Measurements from ENCODE around the gene TAF3.
"Not testable (repeated sequence)": the region's sequence is repeated elsewhere in the genome, so short reads cannot be mapped to it uniquely, and the experiment has no call there.

Gene TAF3

DNA sequence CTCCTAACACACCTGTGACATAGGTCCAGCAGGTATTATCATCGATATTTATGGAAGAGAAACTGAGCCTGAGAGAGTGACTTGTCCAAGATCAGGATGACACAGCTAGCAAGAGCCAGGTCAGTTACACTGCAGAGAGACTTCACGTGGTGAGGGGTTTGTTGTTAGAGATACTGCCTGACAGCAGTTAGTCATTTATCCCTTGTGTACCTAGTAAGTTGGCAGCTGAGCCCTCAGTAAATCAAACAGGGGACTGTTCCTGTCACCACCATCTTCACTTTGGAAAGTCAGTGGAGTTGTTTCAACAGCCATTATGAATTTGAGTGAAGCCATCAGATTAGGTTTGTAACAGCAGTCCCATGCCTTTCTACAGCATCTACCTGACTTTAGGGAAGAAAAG, 148.7 kb downstream of the TAF3 start:
- no peak for DNase-seq (ENCODE audit: low read depth in 2 of 2)

DNA sequence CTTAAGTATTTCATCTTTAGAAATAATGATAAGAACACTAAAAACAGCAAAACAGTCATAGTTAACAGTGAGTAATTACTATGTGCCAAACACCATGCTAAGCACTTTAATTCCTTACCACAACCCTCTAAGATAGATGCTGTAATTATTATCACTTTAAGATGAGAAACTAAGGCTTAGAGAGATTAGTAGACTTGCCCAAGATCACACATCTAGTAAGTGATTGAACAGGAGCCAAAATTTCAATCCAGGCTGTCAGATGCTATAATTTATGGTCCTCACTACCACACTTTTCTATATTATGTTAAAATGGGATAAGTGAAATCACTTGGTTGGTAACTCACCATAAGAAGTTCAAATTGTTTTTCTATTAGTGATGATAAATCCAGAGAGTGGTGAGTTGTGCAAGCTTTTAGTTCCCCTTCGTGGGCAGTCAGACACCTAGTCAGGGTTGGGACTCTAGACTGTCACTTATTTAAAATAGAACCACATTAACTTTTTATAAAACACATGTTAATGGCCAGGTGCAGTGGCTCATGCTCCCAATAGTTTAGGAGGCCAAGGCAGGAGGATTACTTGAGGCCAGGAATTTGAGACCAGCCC, 150.3 kb downstream of the TAF3 start:
- no peak for DNase-seq (ENCODE audit: low read depth in 2 of 2)

DNA sequence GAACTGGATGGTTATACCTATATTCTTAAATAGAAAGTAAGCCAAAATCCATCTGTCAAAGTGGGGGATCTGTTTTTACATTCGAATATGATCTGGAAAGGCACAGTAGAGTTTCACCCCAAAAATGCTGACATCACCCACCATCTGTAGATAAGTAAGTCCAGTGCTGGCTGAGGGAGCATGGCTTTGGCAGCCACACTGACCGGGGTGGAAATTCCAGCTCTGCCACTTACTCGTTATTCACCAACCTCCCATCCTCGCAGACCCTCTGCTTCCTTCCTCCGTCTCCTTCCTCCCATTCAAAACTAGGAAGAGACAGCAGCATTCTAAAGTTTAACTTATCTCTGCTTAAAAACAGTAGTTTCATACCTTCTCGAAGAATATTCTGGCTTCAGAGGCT, 151.3 kb downstream of the TAF3 start:
- DNase-seq (ENCODE audit: low read depth in 2 of 2): no peak

DNA sequence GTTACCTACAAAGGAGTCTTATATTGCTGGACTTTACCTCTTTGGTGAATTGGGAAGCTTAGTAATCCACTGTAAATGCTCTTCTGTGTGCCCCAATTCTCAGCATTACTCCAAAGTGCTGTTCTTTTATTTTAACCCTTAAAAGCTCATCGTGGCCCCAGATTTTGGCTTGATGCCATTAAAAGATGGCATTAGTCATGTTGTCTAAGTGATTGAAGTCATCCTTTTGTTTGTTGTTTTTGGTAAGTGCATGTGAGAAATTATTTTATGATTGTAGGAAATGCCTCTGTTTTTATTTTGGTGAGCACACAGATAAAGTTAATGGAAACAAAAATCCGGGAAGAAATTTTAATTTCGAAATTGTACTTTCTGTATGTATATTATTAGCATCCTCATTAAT, 153.6 kb downstream of the TAF3 start:
- DNase-seq (ENCODE audit: low read depth in 2 of 2): no peak

DNA sequence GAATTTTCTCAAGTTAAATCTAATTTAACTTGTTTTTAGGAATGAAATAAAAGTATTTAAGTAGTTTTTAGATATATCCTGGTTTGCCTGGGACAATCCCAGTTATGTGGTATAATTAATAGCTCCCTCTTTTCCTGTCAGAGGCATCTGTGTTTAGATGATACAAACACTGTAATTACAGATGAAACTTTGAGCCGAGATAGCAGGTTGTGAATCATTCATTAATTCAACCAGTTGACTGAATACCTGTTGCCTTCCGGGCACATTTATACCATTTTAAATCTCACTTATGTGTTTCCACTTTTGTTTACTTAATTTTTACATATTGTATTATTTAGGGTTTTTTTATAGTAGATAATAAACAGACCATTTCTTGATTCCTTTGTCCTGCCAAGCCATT, 154.1 kb downstream of the TAF3 start:
- no peak for DNase-seq (ENCODE audit: low read depth in 2 of 2)

DNA sequence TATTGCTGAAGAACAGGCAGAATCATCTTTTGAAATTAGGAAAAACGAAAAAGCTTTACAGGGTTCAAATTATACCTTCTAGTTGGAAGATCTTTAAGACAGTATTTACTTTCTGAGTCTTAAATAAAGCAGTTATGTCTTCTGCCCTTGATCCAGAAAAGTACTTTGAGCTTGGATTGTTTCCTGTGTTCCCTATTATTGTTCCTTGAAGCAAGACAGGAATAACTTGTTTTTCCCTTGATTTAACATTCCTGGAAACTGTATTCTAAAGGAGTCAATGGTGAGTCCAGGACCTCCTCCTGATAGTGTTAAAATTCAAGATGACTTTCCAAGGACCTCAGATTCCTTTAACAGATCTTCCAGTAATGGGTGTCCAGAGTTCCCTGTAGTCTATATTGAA, 161.9 kb downstream of the TAF3 start:
- no peak for DNase-seq (ENCODE audit: low read depth in 2 of 2)

DNA sequence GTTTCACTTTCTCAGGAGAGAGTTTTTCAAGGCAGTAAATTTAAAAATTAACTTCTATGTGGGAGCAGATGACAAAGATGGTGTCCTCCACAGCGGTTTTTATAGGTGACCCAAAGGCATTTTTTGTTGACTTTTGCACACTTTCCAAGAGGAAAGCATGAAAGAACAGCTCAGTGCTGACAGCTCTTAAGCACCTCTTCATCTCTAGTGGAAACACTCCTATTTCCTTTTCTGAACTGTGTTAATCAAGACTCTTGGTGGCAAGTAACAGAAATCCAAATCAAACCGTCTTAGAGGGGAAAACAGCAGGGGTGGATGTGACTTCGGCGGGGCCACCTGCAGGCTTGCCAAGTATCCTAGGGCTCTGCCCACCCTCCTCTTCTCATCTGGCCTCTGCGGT, 164.4 kb downstream of the TAF3 start:
- no peak for DNase-seq (ENCODE audit: low read depth in 2 of 2)

DNA sequence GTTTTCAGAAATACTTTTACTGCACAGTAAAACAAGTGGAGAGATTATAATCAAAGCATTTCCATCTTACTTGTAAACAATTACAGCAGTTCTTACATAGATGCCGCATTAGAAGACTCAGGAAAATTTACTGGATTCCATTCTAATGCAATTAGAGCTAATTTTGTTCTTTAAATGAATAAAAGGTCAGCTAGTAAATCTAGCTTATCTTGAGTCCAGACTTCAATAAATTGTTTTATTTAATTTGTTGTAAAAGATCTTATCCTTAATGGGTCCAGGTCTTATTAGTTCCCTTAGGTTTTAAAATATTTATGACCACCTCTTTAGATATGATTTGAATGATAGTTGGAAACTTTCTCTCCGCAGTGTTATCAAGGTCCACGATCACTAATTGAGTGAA, 166.0 kb downstream of the TAF3 start:
- no peak for DNase-seq (ENCODE audit: low read depth in 2 of 2)

DNA sequence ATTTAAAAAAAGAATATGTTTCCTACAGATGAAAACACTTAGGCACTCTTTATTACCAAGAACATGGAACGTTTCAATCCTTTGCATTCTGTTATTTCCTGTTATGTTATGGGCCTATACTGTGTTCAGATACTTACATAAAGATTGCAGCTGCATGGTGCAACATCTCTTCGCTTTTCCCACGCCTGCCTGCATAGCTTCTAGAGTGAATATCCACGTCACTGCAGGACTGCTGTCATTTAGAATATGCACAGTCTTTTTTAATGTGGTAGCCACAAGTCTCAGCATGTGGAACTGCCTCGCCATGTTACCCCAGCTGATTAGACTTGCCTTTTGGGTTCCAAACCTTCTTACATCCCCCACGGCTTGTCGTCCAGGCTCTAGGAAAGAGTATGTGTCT, 166.6 kb downstream of the TAF3 start:
- DNase-seq (ENCODE audit: low read depth in 2 of 2): no peak

DNA sequence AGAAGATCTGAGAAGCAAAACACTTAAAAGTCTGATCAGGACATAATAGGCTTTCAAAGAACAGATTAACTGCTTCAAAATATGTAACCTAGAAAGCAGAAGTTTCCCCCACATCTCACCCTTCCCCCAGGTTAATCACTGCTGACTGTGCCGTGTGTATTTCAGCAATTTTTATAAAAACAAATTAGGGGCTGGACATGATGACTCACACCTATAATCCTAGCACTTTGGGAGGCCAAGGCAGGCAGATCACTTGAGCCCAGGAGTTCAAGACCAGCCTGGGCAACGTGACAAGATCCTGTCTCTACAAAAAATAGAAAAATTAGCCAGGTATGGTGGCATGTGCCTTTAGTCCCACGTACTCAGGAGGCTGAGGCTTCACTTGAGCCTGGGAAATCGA, 168.5 kb downstream of the TAF3 start:
- no peak for DNase-seq (ENCODE audit: low read depth in 2 of 2)

DNA sequence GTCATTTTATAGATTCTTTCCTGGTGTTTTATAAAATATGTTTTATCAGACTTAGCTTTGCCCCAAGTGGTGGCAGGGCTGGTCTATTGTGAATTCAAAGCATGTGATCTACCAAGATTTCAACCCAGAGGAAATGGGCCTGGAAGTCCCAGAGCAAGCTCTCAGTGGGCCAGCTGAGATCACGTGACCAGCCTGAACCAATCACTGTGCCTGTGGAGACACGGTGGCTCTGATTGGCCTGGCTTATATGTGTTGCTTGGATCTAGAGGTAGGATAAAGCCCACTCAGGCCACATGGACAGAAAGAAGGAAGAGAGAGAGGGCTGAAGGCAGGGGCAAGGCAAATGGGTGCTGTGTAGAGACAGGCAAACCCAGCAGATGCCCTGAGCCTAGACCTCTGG, 170.7 kb downstream of the TAF3 start:
- no peak for DNase-seq (ENCODE audit: low read depth in 2 of 2)

DNA sequence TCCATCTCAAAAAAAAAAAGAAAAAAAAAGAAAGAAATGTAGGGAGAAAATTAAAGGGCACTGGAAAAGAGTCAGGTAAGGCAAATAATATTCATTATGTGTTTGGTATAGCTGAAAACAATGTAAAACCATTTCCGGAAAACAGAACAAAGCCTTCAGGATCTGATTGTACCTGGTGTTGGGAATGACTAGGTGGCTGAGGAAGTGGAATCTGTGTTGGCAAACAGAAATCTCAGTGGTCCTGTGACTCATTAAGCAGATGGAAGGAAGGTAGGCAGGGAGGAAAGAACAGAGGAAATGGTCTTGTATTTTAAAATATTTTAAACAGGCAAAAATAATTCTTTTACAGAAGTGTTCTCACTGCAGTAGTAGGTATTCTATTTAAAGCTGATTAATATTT, 180.5 kb downstream of the TAF3 start:
- DNase-seq (ENCODE audit: low read depth in 2 of 2): no peak

DNA sequence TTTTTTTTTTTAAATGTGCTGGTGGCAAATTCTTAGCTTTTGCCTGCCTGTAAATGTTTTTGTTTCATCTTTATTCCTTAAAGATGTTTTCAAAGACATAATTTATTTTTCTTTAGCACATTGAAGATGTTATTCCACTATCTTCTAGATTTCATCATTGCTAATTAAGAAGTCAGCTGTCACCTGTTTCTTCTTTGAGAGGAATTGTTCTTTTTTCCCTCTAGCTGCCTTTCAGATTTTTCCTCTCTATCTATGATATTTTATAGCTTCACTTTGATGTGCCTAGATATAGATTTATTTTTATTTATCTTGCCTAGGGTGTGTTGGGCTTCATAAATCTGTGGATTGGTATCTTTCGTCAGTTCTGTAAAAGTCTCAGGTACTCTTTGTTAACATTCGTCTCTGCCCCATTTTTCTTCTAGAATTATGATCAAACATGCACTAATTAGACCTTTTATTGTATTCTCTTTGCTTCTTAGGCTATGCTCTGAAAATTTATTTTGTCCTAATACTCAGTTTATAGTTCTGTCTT, 186.2 kb downstream of the TAF3 start:
- DNase-seq (ENCODE audit: low read depth in 2 of 2): no peak

DNA sequence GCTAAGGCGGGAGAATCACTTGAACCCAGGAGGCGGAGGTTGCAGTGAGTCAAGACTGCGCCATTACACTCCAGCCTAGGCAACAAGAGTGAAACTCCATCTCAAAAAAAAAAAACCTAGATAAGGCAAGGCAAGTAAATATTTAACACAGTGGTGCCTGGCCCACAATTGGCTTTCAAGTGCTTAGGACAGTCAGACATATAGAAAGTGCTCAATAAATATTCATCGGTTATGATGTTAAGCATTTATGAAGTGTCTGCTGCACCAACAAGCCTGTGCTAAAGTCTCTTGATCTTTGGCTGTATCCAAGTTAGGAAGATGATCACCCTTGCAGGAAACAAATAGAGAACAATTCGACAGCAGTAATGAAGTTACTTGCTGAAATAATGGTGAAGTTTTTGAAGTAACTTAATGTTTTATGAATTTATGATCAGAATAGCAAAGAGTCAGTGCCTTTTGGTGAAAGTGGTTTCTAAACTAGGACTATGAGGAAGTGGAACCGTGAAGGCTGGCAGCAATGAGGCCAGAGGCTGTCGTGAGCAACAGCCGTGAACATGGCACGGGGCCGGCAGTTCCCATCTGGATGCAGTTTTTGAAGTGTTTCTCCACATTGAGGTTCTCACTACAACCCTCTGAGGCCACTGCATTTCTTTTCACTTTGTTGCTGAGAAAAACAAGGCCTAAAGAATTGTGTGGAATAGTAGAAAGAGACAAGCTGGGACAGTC, 188.1 kb downstream of the TAF3 start:
- no peak for DNase-seq (ENCODE audit: low read depth in 2 of 2)

DNA sequence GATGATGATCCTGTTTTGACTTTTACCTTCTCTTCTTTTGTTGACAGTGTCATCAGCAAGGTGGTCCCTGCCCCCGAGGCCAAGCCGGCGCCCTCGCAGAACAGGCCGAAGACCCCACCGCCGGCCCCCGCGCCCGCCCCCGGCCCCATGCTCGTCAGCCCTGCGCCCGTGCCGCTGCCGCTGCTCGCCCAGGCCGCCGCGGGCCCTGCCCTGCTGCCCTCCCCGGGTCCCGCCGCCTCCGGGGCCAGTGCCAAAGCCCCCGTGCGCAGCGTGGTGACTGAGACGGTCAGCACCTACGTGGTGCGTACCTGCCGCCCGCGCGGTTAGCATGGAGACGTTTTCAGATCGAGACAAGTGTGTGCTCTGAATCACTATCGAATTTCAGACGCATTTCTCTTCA, 190.7 kb downstream of the TAF3 start:
- DNase-seq (ENCODE audit: low read depth in 2 of 2): no peak

DNA sequence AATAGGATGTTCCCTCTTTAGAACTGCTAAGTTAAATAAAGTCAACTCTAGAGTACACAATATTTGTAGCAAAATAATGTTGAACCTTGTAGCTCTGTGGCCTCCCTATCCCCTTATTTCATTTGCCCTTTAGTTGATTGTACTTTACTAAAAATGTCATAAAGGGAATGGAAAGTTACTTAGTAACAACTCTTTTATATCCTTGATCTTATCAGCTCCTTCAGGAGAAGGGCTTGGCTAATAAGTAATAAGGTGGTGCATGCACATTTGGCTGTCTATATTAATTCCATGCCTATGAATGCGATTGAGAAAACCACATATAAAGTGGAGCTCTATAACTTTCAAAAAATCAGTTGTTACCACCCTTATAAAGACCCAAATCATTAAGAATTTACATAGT, 194.7 kb downstream of the TAF3 start:
- no peak for DNase-seq (ENCODE audit: low read depth in 2 of 2)

DNA sequence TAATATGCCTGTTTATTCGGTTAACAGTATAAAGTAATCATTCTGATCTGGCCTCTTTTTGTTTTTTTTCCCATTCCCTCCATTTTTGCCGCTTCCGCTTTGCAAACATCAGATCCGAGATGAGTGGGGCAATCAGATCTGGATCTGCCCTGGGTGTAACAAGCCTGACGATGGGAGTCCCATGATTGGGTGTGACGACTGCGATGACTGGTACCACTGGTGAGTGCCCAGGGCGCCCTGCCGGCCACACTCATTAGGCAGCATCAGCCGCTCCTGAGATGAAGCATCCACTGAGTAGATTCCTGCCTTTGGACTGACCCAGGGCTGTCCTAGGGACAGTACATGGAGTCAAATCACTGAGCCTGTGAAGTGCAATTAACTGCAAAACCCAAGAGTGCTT, 195.3 kb downstream of the TAF3 start:
- DNase-seq (ENCODE audit: low read depth in 2 of 2): no peak

DNA sequence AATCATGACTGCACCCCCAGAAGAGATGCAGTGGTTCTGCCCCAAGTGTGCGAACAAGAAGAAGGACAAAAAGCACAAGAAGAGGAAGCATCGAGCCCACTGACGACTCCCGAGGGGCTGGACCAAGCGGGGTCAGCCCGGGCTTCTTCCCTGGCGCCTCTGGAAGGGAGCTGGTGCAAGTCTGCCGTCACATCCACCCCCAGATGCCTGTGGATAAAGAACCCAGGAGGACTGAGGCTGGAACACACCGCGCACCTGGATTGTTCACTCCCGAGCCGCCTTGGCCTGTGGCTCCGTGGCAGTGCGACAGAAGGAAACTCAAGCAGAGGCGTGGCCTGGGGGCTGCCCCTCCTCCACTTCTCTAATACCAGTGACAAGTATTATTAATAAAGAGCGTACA, 196.3 kb downstream of the TAF3 start:
- no peak for DNase-seq (ENCODE audit: low read depth in 2 of 2)

DNA sequence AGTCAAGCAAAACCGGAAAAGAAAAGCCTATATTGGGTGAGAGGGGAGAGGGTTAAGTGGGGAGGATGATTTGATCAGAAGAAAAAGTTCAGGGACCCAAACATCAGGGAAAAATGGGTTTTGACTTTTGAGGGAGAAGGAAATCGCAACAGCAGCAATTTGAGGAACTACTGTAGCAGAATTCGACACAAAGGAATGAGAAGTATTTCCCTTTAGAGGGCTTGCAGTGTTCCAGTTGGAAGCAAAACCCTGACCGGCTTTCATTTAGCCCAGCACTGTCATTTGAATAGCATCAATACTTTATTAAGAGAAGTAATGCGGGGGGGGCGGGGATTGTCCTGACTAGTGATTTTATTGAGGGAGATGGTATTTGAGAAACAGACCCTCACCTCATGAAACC, 199.0 kb downstream of the TAF3 start:
- no peak for DNase-seq (ENCODE audit: low read depth in 2 of 2)

DNA sequence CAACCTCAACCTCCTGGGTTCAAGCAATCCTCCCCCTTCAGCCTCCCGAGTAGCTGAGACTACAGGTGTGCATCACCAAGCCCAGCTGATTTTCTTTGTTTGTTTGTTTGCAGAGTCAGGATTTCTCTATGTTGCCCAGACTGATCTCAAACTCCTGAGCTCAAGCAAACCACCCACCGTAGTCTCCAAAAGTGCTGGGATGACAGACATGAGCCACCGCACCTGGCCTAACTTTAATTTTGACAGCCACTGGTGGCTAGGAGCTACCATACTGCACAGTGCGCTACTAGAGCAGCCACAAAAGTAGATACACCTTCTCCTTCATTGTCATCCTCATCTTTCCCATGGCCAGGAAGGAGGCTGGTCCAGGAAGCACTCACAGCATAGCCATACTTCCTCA, 205.0 kb downstream of the TAF3 start:
- no peak for DNase-seq (ENCODE audit: low read depth in 2 of 2)

DNA sequence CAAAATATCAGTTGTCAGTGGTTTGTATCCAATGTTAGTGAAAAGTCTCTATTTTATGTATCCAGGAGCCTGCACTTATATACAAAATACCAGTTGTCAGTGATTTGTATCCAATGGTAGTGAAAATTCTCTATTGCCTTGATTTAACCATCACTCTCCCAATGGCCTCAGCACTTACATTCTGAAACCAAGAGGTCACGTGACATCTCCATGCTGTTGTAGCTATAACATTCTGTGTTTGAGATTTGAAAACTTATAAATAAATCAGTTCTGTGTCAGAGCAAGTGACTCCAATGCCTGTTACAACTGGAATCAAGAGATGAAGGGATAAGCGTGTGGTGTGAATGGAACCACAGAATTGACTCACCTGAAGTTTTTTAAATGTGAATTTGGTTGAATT, 205.5 kb downstream of the TAF3 start:
- DNase-seq (ENCODE audit: low read depth in 2 of 2): no peak

DNA sequence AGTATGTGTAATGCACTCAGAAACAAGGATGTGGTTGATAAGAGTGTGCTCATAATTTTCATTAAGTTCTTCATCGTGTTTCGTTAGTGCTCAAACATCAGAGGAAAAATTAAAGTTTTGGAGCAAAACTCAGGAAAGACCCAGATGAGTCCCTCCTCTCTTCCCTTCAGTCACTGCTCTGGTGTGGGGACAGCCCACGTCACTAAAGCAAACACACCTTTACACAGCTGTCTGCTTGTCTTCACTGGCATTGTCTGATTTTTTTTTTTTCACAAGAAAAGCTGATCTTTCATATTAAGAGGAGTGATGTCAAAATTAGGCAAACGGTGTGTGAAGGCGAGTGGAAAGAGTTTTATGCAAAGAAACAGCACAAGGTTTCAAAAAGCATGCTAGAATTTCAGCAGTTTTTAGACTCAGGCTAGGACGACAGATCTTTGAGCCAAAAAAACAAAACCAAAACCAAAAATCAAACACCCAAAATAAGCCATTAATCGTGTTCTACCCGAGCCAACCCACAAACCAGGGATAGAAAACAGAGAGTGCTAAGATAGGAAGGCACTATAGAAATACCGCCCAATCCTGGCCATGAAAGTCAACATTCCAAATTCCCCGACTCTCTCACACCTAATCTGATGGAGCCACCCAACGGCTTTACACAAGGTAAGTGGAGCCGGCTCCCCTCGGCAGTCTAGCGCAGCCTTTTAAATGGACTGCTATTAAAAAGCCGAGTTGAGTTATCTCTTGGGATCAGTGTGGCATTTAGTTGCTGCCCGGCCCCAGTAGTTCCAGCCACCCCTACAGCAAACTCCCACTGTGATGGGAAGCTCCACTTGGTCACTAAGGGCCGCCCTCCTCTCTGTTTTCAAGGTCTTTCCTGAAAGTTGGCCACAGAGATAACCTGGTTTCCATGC, 208.3 kb downstream of the TAF3 start:
- no peak for DNase-seq (ENCODE audit: low read depth in 2 of 2)

DNA sequence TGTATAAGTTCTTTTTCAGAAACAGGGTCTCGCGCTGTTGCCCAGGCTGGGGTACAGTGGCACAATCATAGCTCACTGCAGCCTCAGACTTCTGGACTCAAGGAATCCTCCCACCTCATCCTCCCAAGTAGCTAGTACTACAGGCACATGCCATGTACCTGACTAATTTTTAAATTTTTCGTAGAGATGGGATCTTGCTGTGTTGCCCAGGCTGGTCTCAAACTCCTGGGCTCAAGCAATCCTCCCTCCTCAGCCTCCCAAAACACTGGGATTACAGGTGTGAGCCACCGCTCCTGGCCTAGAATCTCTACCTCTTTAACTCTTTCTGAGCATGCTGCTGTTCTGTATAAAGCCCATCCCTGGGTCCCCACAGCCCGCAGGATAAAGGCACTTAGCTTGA, 212.9 kb downstream of the TAF3 start:
- DNase-seq (ENCODE audit: low read depth in 2 of 2): not testable (repeated sequence)
